ENCODE data around the gene ZFR2.

DNA sequence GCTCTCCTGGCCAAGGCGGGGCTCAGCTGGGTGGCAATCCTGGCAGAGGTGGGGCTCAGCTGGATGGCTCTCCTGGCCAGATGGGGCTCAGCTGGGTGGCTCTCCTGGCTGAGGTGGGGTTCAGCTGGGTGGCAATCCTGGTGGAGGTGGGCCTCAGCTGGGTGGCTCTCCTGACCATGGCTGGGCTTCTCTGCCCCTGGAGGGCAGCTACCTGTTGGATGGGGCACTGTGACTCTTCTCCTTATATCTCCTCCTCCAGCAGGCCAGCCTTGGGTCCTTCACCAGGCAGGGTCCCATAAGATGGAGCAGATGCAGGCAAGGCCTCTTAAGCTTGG is 16.7 kb downstream of the ZFR2 start:
- TF ChIP-seq POLR2A (IDR thresholded peaks at IDR 0.05; ENCODE audit: low read depth) (no peak), CTCF (IDR thresholded peaks at IDR 0.05) (no peak), POLR2AphosphoS5 (IDR thresholded peaks at IDR 0.05) (no peak), EP300 (IDR thresholded peaks at IDR 0.05) (no peak)
